Neutrophil (primary cell): Measurements from ENCODE around the gene FNDC4.
A peak's percentile ranks its signal among the peaks of the same experiment; 100 is the strongest.

Experiments used
- H3K27ac ChIP-seq: fragments of 200-600 bp; sonication (generic); 2 replicates; pipeline ENCODE4 v1.5.1; 2016; ENCODE audit warnings: mild to moderate bottlenecking, moderate library complexity
- H3K27me3 ChIP-seq: fragments of 200-600 bp; sonication (generic); 2 replicates; pipeline ENCODE4 v1.6.0; 2016; ENCODE audit warnings: mild to moderate bottlenecking
- H3K36me3 ChIP-seq: fragments of 200-600 bp; sonication (generic); 2 replicates; pipeline ENCODE4 v1.5.1; 2017
- H3K4me1 ChIP-seq, 2 experiments: fragments of 200-600 bp in 1 of 2; sonication (generic) in 1 of 2; 1 replicate in 1 of 2; 2 replicates in 1 of 2; pipeline versions ENCODE4 v1.5.1 to v1.6.1; 2013 to 2016; ENCODE audit warnings: low read depth in 1 of 2, low read length in 1 of 2, mild to moderate bottlenecking in 1 of 2, moderate library complexity in 1 of 2; ENCODE audit not compliant: control insufficient read depth in 1 of 2, insufficient read depth in 1 of 2
- H3K4me3 ChIP-seq, 2 experiments: fragments of 200-600 bp in 1 of 2; sonication (generic) in 1 of 2; 1 replicate in 1 of 2; 2 replicates in 1 of 2; pipeline ENCODE4 v1.5.1; 2013 to 2016; ENCODE audit warnings: low read depth in 1 of 2, low read length in 1 of 2, mild to moderate bottlenecking in 1 of 2, moderate library complexity in 1 of 2
- H3K9me3 ChIP-seq: fragments of 200-600 bp; sonication (generic); 2 replicates; pipeline ENCODE4 v1.5.1; 2016
- CTCF ChIP-seq: fragments of 200-600 bp; sonication (generic); IDR thresholded peaks from 2 replicates; pipeline ENCODE4 v1.5.1; 2016; ENCODE audit warnings: antibody characterized with exemption

FNDC4 gene

GRCh38 chr2:27492557-27492956, 2.4 kb downstream of the FNDC4 start:
- no peak for TF ChIP-seq CTCF
- Histone ChIP-seq H3K9me3 (no peaks in the 10 kb centered on the region), H3K4me1 (peaks cover 17 to 23% of the 10 kb centered on the region in 2 experiments), H3K27ac (no peak overlapping the region), H3K36me3 (no peaks in the 10 kb centered on the region), H3K27me3 (peaks cover 60% of the 10 kb centered on the region), H3K4me3 (no peak overlapping the region)

GRCh38 chr2:27489498-27490397, 5.3 kb downstream of the FNDC4 start, which contains the start of gene IFT172:
Gene IFT172 (minus strand): TSS chr2:27489743. CDS start chr2:27489653, 90 bp downstream.
- TF ChIP-seq CTCF, result peak; percentile 30
- H3K27ac ChIP-seq, result peak within 1 kb of the TSS; percentile 78
- H3K27me3 ChIP-seq, result peaks cover 32% of the 10 kb centered on the region
- no peaks in the 10 kb centered on the region for H3K9me3 ChIP-seq
- H3K4me3 ChIP-seq, result peak within 1 kb of the TSS; percentile 60 to 71
- peaks cover 17% of the 10 kb centered on the region in 2 experiments for H3K4me1 ChIP-seq
- no peaks in the 10 kb centered on the region for H3K36me3 ChIP-seq

- Histone ChIP-seq H3K9me3 (no peaks in the 10 kb centered on the region), H3K36me3 (no peaks in the 10 kb centered on the region), H3K27me3 (peaks cover 25% of the 10 kb centered on the region), H3K27ac (peak overlapping the region; percentile 78), H3K4me1 (peaks cover 12 to 14% of the 10 kb centered on the region in 2 experiments), H3K4me3 (peak overlapping the region; percentile 60 to 71)
- no peak for TF ChIP-seq CTCF
These were observed 5.9 kb downstream of the FNDC4 start for GRCh38 chr2:27489118-27489497.

GRCh38 chr2:27485496-27485895, 9.5 kb downstream of the FNDC4 start:
- H3K4me1 ChIP-seq, result peaks cover 12 to 14% of the 10 kb centered on the region in 2 experiments
- H3K9me3 ChIP-seq, result no peaks in the 10 kb centered on the region
- H3K4me3 ChIP-seq, result no peak overlapping the region
- H3K27me3 ChIP-seq, result no peaks in the 10 kb centered on the region
- no peak overlapping the region for H3K27ac ChIP-seq
- TF ChIP-seq CTCF, result no peak
- no peaks in the 10 kb centered on the region for H3K36me3 ChIP-seq

- no peak overlapping the region for H3K27ac ChIP-seq
- H3K36me3 ChIP-seq, result no peaks in the 10 kb centered on the region
- H3K27me3 ChIP-seq, result no peaks in the 10 kb centered on the region
- no peaks in the 10 kb centered on the region for H3K4me1 ChIP-seq
- no peak overlapping the region for H3K4me3 ChIP-seq
- no peak for TF ChIP-seq CTCF
- no peaks in the 10 kb centered on the region for H3K9me3 ChIP-seq
These were observed 23.0 kb downstream of the FNDC4 start for GRCh38 chr2:27471961-27472360.
